Stomach smooth muscle (tissue), 2 donors: ENCODE measurements around the gene RAPSN.
"Not testable (repeated sequence)": the region's sequence is repeated elsewhere in the genome, so short reads cannot be mapped to it uniquely, and the experiment has no call there.

Source experiments
- H3K27ac ChIP-seq: one replicate; pipeline ENCODE4 v1.7.0; 2013; ENCODE audit warnings: mild to moderate bottlenecking, low read length, inconsistent platforms
- H3K27me3 ChIP-seq, 2 donors: one replicate each; pipeline ENCODE4 v1.7.0; 2013; ENCODE audit warnings: low read length in 2 of 2; ENCODE audit not compliant: insufficient read depth in 2 of 2, control insufficient read depth in 1 of 2
- H3K36me3 ChIP-seq, 2 donors: one replicate each; pipeline ENCODE4 v1.7.0; 2013; ENCODE audit warnings: low read length in 2 of 2; ENCODE audit not compliant: control insufficient read depth in 2 of 2, insufficient read depth in 2 of 2
- H3K4me1 ChIP-seq: one replicate; pipeline ENCODE4 v1.7.0; 2013; ENCODE audit warnings: low read length; ENCODE audit not compliant: control insufficient read depth, insufficient read depth
- H3K4me3 ChIP-seq, 2 donors: one replicate each; pipeline ENCODE4 v1.7.0; 2013; ENCODE audit warnings: low read length in 2 of 2
- H3K9ac ChIP-seq, 2 donors: one replicate each; pipeline ENCODE4 v1.7.0; 2013; ENCODE audit warnings: low read length in 2 of 2, mild to moderate bottlenecking in 1 of 2
- H3K9me3 ChIP-seq, 2 donors: one replicate each; pipeline ENCODE4 v1.7.0; 2013; ENCODE audit warnings: low read length in 2 of 2; ENCODE audit not compliant: control insufficient read depth in 2 of 2
- donor health status: healthy.
- donor health status: Pancreatic carcinoma.

The RAPSN gene

DNA sequence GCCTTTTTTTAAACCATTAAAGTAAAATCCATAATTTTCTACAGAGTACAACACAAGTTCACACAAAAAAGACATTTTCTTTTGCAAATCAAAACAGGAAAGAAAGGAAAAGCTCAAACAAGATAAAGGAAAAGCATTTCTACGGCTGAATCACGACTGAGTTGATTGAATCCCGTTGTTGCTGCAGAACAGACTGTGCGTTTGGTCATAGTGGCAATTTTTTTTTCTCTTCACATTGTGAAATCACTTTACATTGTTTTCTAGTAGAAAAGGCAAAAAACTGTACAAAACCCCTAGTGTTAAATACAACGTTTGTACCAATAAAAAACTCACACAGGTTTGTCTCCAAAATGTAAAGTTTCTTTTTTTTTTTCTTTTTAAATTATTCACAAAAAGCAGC, 17.3 kb upstream of the RAPSN start:
- Histone ChIP-seq H3K27ac (peak overlapping the region; percentile 76), H3K4me3 (no peak overlapping the region), H3K36me3 (peaks cover 14 to 25% of the 10 kb centered on the region in 2 donors), H3K9me3 (no peaks in the 10 kb centered on the region), H3K9ac (no peak overlapping the region), H3K4me1 (peaks cover 38% of the 10 kb centered on the region), H3K27me3 (no peaks in the 10 kb centered on the region)

DNA sequence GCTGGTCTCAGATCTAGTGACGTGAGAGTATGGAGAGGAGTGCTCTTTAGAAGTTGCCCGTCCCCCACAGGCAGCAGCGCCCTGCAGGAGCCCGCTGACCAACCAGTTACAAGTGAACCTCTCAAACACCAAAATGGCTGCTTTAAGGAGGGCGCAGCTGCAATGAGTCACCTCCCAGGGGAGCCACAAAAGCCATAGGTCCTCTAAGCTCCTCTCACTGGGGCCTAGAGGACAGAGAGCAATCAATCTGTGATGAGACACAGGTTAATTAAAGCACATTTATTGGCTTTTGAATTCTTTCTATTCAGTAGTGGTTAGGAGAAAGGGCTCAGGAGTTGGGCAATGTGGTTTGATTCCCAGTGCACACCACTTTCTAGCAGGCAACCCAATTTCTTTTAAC, 15.5 kb upstream of the RAPSN start:
- no peak overlapping the region for H3K27ac ChIP-seq
- no peak overlapping the region for H3K4me3 ChIP-seq
- peaks cover 26% of the 10 kb centered on the region for H3K4me1 ChIP-seq
- H3K9me3 ChIP-seq, result no peaks in the 10 kb centered on the region
- H3K36me3 ChIP-seq, result peaks cover 5 to 14% of the 10 kb centered on the region in 2 donors
- peak overlapping the region in 1 of 2 donors; percentile 13 for H3K9ac ChIP-seq
- H3K27me3 ChIP-seq, result no peaks in the 10 kb centered on the region

- Histone ChIP-seq H3K9me3 (no peaks in the 10 kb centered on the region), H3K4me3 (no peak overlapping the region), H3K27ac (no peak overlapping the region), H3K9ac (no peak overlapping the region), H3K36me3 (peaks cover 5 to 12% of the 10 kb centered on the region in 2 donors), H3K4me1 (peaks cover 15% of the 10 kb centered on the region), H3K27me3 (no peaks in the 10 kb centered on the region)
Observed at GRCh38 chr11:47461876-47462275, 12.9 kb upstream of the RAPSN start.

DNA sequence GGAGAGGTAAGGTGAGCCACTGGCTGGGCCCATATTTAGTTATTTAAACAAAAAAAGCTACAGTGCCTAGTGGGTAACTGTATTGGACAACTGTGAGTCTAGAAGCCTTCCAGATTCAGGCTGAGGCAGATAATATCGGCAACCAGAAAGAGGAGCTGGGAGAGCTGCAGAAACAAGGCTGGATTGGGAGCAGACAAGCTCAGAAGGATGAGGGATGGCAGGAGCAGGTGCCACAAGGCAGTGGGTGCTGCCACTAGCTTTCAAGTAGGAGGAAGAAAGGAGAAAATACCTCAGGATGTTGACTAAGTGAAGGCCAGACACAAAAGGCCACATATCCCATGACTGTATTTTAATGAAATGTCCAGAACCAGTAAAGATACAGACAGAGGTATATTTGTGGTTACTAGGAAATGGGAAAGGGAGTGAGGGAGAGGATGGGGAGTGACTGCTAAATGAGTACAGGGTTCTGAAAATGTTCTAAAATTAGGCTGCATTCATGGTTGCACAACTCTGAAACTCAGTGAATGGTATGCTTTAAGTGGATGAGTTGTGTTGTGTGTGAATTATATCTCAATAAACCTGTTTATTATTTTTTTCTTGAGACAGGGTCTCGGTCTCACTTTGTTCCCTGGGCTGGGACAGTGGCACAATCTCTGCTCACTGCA, 11.8 kb upstream of the RAPSN start:
- Histone ChIP-seq H3K27ac (no peak overlapping the region), H3K9me3 (no peaks in the 10 kb centered on the region), H3K9ac (no peak overlapping the region), H3K36me3 (peaks cover 5 to 12% of the 10 kb centered on the region in 2 donors), H3K4me3 (no peak overlapping the region), H3K27me3 (no peaks in the 10 kb centered on the region), H3K4me1 (peaks cover 4% of the 10 kb centered on the region)

- peak overlapping the region in 1 of 2 donors; percentile 29 for H3K4me3 ChIP-seq
- not testable (repeated sequence) for H3K4me1 ChIP-seq, H3K9ac ChIP-seq, H3K27ac ChIP-seq, H3K36me3 ChIP-seq, H3K9me3 ChIP-seq, H3K27me3 ChIP-seq
Observed at GRCh38 chr11:47454258-47454671, 5.3 kb upstream of the RAPSN start.

DNA sequence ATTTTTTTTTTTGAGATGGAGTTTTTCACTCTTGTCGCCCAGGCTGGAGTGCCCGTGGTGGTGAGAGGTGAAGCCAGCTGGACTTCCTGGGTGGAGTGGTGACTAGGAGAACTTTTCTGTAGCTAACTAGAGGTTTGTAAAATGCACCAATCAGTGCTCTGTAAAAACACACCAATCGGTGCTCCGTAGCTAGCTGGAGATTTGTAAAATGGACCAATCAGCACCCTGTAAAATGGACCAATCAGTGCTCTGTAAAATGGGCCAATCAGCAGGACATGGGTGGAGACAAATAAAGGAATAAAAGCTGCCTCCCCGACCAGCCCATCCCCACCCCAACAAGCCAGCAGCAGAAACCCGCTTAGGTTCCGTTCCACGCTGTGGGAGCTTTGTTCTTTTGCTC, 4.4 kb upstream of the RAPSN start:
- Histone ChIP-seq H3K27ac (no peak overlapping the region), H3K36me3 (no peaks in the 10 kb centered on the region), H3K4me1 (no peaks in the 10 kb centered on the region), H3K9ac (no peak overlapping the region), H3K9me3 (no peaks in the 10 kb centered on the region), H3K27me3 (no peaks in the 10 kb centered on the region), H3K4me3 (no peak overlapping the region)

GRCh38 chr11:47451990-47452389, 3.1 kb upstream of the RAPSN start:
- no peak overlapping the region for H3K9ac ChIP-seq
- no peaks in the 10 kb centered on the region for H3K4me1 ChIP-seq
- H3K36me3 ChIP-seq, result no peaks in the 10 kb centered on the region
- H3K9me3 ChIP-seq, result no peaks in the 10 kb centered on the region
- no peaks in the 10 kb centered on the region for H3K27me3 ChIP-seq
- H3K27ac ChIP-seq, result no peak overlapping the region
- H3K4me3 ChIP-seq, result no peak overlapping the region

GRCh38 chr11:47451436-47451835, 2.5 kb upstream of the RAPSN start:
- H3K27ac ChIP-seq, result no peak overlapping the region
- no peaks in the 10 kb centered on the region for H3K27me3 ChIP-seq
- H3K4me3 ChIP-seq, result no peak overlapping the region

DNA sequence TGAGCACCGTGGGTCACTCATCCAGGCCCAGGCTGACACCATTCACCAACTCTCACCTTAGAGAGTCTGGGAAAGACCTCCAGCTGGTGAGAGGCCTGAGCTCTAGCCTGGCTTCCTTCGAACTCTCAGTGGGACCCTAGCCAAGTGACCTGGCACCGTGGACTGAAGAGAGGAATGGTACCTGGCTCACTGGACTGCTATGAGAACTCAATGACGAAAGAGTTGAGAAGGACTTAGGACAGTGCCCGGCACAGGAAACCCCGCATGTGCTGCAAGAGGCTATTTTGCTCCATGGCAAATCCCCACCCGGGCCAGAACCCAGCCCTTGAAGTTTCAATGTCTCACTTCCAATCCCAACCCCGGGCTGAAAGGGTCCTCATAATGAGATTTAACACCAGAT, 605 bp upstream of the RAPSN start:
- Histone ChIP-seq H3K4me1 (no peaks in the 10 kb centered on the region), H3K27ac (no peak overlapping the region), H3K27me3 (no peaks in the 10 kb centered on the region), H3K4me3 (no peak overlapping the region), H3K9ac (no peak overlapping the region), H3K36me3 (no peaks in the 10 kb centered on the region), H3K9me3 (no peaks in the 10 kb centered on the region)

More at GRCh38 chr11:47451436-47451835, 2.5 kb upstream of the RAPSN start:
- no peaks in the 10 kb centered on the region for H3K9me3 ChIP-seq
- H3K4me1 ChIP-seq, result no peaks in the 10 kb centered on the region
- H3K9ac ChIP-seq, result no peak overlapping the region
- H3K36me3 ChIP-seq, result no peaks in the 10 kb centered on the region

- Histone ChIP-seq H3K36me3 (no peaks in the 10 kb centered on the region), H3K4me3 (no peak overlapping the region), H3K27ac (no peak overlapping the region), H3K4me1 (no peaks in the 10 kb centered on the region), H3K9me3 (no peaks in the 10 kb centered on the region), H3K27me3 (no peaks in the 10 kb centered on the region), H3K9ac (no peak overlapping the region)
Observed at GRCh38 chr11:47447906-47448305, 1.0 kb downstream of the RAPSN start.

DNA sequence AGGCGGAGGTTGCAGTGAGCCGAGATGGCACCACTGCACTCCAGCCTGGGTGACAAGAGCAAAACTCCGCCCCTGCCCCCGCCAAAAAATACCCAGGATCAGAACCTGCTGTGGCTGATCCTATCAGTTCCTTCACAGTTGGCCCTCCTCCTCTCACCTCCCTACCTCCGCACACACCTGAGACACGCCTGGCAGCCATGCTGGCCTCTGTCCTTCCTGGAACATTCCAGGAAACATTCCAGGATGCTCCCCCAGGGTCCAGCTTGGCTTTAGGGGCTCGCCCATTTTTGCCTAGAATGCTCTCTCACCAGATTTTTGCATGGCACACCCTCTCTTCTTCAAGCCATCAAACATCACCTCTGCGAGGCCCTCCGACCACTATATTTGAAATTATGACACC, 2.1 kb downstream of the RAPSN start:
- H3K4me1 ChIP-seq, result no peaks in the 10 kb centered on the region
- H3K27me3 ChIP-seq, result no peaks in the 10 kb centered on the region
- H3K4me3 ChIP-seq, result no peak overlapping the region
- no peak overlapping the region for H3K27ac ChIP-seq
- no peaks in the 10 kb centered on the region for H3K36me3 ChIP-seq
- no peaks in the 10 kb centered on the region for H3K9me3 ChIP-seq
- no peak overlapping the region for H3K9ac ChIP-seq
